Endothelial cell (in vitro differentiated cells): ENCODE data around the gene DCUN1D4. TPM values are rescaled to one million over a fixed set of nuclear protein-coding genes. Genes with fewer than 3 reads are reported as not detected.
"Not testable (repeated sequence)": the region's sequence is repeated elsewhere in the genome, so short reads cannot be mapped to it uniquely, and the experiment has no call there.

Source experiments
- DNase-seq: peaks from one replicate; pipeline ENCODE4 v3.0.0; 2021; ENCODE audit warnings: low spot score
- H3K27ac Mint-ChIP-seq: one replicate; pipeline ENCODE4 v1.8.0; 2021; ENCODE audit warnings: mixed read lengths, inconsistent platforms; ENCODE audit not compliant: unreplicated experiment
- H3K27me3 Mint-ChIP-seq: one replicate; pipeline ENCODE4 v1.8.0; 2021; ENCODE audit warnings: mild to moderate bottlenecking, moderate library complexity, mixed read lengths, inconsistent platforms; ENCODE audit not compliant: unreplicated experiment
- H3K36me3 Mint-ChIP-seq: one replicate; pipeline ENCODE4 v1.8.0; 2021; ENCODE audit warnings: mild to moderate bottlenecking, low read depth, mixed read lengths, inconsistent platforms; ENCODE audit not compliant: unreplicated experiment
- H3K4me1 Mint-ChIP-seq: one replicate; pipeline ENCODE4 v1.8.0; 2021; ENCODE audit warnings: mild to moderate bottlenecking, mixed read lengths, inconsistent platforms; ENCODE audit not compliant: unreplicated experiment
- H3K4me3 Mint-ChIP-seq: one replicate; pipeline ENCODE4 v1.8.0; 2021; ENCODE audit warnings: mild to moderate bottlenecking, mixed read lengths, inconsistent platforms; ENCODE audit not compliant: unreplicated experiment
- H3K9me3 Mint-ChIP-seq: one replicate; pipeline ENCODE4 v1.8.0; 2021; ENCODE audit warnings: mixed read lengths, inconsistent platforms; ENCODE audit not compliant: unreplicated experiment
- total RNA-seq: library from RNA; stranded (reverse); fragmentation: NEBNext Ultra II Directional; extraction: Animal tissue kit (Norgen Biotek cat#: 25700); gene quantifications from one replicate; pipeline ENCODE4 v1.2.1, GENCODE V29; 2021; ENCODE audit not compliant: unreplicated experiment
- TF ChIP-seq, protein P1 (sequence below): fragments of 200-600 bp; sonication (generic); IDR thresholded peaks from one replicate; pipeline ENCODE4 v1.5.0; 2021; ENCODE audit warnings: antibody characterized with exemption; ENCODE audit not compliant: unreplicated experiment

DCUN1D4 gene
- total RNA-seq, 1 donor from 2014 or later: 61.0 TPM

DNA sequence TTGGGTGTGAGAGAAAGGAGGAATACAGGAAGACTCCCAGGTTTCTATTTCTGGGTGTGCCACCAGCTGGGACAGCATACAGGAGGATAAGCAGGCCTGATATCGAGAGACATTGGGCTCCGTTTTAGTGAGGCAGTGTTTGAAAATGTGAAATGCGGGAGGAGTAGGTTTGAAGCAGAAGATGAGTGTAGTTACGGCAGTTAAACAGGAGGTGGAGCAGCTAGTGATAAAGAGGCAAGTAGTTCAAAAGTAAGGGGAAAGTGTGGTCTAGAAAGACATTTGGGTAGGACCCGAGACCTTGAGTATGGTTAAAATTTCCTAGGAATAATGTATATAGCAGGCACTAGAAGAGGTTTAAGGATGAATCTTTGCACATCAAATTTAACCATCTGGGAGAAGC is 42.4 kb downstream of the DCUN1D4 start:
- DNase-seq: peak; percentile 33
- Mint-ChIP-seq H3K27me3 (no peaks in the 10 kb centered on the region), H3K36me3 (peaks cover 13% of the 10 kb centered on the region), H3K4me1 (peaks cover 17% of the 10 kb centered on the region), H3K4me3 (no peak overlapping the region), H3K9me3 (no peaks in the 10 kb centered on the region), H3K27ac (no peak overlapping the region)
- TF ChIP-seq, protein P1, sequence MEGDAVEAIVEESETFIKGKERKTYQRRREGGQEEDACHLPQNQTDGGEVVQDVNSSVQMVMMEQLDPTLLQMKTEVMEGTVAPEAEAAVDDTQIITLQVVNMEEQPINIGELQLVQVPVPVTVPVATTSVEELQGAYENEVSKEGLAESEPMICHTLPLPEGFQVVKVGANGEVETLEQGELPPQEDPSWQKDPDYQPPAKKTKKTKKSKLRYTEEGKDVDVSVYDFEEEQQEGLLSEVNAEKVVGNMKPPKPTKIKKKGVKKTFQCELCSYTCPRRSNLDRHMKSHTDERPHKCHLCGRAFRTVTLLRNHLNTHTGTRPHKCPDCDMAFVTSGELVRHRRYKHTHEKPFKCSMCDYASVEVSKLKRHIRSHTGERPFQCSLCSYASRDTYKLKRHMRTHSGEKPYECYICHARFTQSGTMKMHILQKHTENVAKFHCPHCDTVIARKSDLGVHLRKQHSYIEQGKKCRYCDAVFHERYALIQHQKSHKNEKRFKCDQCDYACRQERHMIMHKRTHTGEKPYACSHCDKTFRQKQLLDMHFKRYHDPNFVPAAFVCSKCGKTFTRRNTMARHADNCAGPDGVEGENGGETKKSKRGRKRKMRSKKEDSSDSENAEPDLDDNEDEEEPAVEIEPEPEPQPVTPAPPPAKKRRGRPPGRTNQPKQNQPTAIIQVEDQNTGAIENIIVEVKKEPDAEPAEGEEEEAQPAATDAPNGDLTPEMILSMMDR: peak; percentile 34

GRCh38 chr4:51890760-51891159 is 47.8 kb downstream of the DCUN1D4 start:
- DNase-seq: no peak
- TF ChIP-seq, protein P1: no peak
- peaks cover 11% of the 10 kb centered on the region for H3K36me3 Mint-ChIP-seq
- H3K27ac Mint-ChIP-seq: no peak overlapping the region
- H3K4me3 Mint-ChIP-seq: no peak overlapping the region
- peaks cover 2% of the 10 kb centered on the region for H3K27me3 Mint-ChIP-seq
- H3K9me3 Mint-ChIP-seq: no peaks in the 10 kb centered on the region
- no peaks in the 10 kb centered on the region for H3K4me1 Mint-ChIP-seq

DNA sequence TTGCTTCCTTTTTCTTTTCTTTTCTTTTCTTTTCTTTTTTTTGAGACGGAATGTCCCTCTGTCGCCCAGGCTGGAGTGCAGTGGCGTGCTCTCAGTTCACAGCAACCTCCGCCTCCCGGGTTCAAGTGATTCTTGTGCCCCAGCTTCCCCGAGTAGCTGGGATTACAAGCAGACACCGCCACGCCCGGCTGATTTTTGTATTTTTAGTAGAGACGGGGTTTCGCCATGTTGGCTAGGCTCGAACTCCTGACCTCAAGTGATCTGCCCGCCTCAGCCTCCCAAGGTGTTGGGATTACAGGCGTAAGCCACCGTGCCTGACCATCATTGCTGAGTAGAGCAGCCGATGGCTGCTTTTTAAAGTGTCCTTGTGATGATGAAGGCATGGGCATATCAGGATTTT is 50.4 kb downstream of the DCUN1D4 start:
- not testable (repeated sequence) for DNase-seq, H3K4me1 Mint-ChIP-seq, H3K4me3 Mint-ChIP-seq, H3K27me3 Mint-ChIP-seq, H3K27ac Mint-ChIP-seq, H3K9me3 Mint-ChIP-seq
- H3K36me3 Mint-ChIP-seq: peaks cover 23% of the 10 kb centered on the region

- H3K27ac Mint-ChIP-seq: no peak overlapping the region
- H3K4me3 Mint-ChIP-seq: no peak overlapping the region
- no peaks in the 10 kb centered on the region for H3K9me3 Mint-ChIP-seq
- H3K27me3 Mint-ChIP-seq: peaks cover 3% of the 10 kb centered on the region
- H3K4me1 Mint-ChIP-seq: peaks cover 9% of the 10 kb centered on the region
- no peak for DNase-seq
- peaks cover 24% of the 10 kb centered on the region for H3K36me3 Mint-ChIP-seq
- TF ChIP-seq, protein P1: no peak
These were observed 51.2 kb downstream of the DCUN1D4 start for GRCh38 chr4:51894059-51894645.

- H3K36me3 Mint-ChIP-seq: peaks cover 24% of the 10 kb centered on the region
- H3K4me3 Mint-ChIP-seq: no peak overlapping the region
- peaks cover 9% of the 10 kb centered on the region for H3K4me1 Mint-ChIP-seq
These were observed 52.2 kb downstream of the DCUN1D4 start for GRCh38 chr4:51895158-51895557.

More at GRCh38 chr4:51895158-51895557, 52.2 kb downstream of the DCUN1D4 start:
- Mint-ChIP-seq H3K27me3 (peaks cover 3% of the 10 kb centered on the region), H3K9me3 (no peaks in the 10 kb centered on the region), H3K27ac (peak overlapping the region; percentile 59)
- DNase-seq: no peak
- TF ChIP-seq, protein P1: no peak
